Measurements from ENCODE around the gene CCNY. TPM values are rescaled to one million over a fixed set of nuclear protein-coding genes. Genes with fewer than 3 reads are reported as not detected.
A peak's percentile ranks its signal among the peaks of the same experiment; 100 is the strongest.
"Not testable (repeated sequence)": the region's sequence is repeated elsewhere in the genome, so short reads cannot be mapped to it uniquely, and the experiment has no call there.

The CCNY gene
- total RNA-seq, 1 experiment from 2014 or later: 44.2 TPM

GRCh38 chr10:35354257-35354656 lies 17.9 kb downstream of the CCNY start:
- DNase-seq (ENCODE audit: low read depth): not testable (repeated sequence)

GRCh38 chr10:35355971-35356724 lies 19.8 kb downstream of the CCNY start:
- DNase-seq (ENCODE audit: low read depth): no peak

- DNase-seq (ENCODE audit: low read depth): peak; percentile 10
These were observed 20.4 kb downstream of the CCNY start for GRCh38 chr10:35356725-35357092.

- no peak for DNase-seq (ENCODE audit: low read depth)
These were observed 22.7 kb downstream of the CCNY start for GRCh38 chr10:35359056-35359455.

GRCh38 chr10:35359873-35360272 lies 23.6 kb downstream of the CCNY start:
- no peak for DNase-seq (ENCODE audit: low read depth)

- DNase-seq (ENCODE audit: low read depth): no peak
These were observed 26.5 kb downstream of the CCNY start for GRCh38 chr10:35362701-35363350.

- DNase-seq (ENCODE audit: low read depth): no peak
These were observed 27.3 kb downstream of the CCNY start for GRCh38 chr10:35363587-35363986.

GRCh38 chr10:35364808-35365207 lies 28.5 kb downstream of the CCNY start:
- DNase-seq (ENCODE audit: low read depth): no peak

GRCh38 chr10:35365994-35366393 lies 29.7 kb downstream of the CCNY start:
- no peak for DNase-seq (ENCODE audit: low read depth)

- no peak for DNase-seq (ENCODE audit: low read depth)
These were observed 31.0 kb downstream of the CCNY start for GRCh38 chr10:35367107-35367859.

- DNase-seq (ENCODE audit: low read depth): no peak
These were observed 31.7 kb downstream of the CCNY start for GRCh38 chr10:35367982-35368381.

- DNase-seq (ENCODE audit: low read depth): no peak
These were observed 32.3 kb downstream of the CCNY start for GRCh38 chr10:35368485-35369048.

GRCh38 chr10:35369049-35369611 lies 32.8 kb downstream of the CCNY start:
- no peak for DNase-seq (ENCODE audit: low read depth)

- no peak for DNase-seq (ENCODE audit: low read depth)
These were observed 35.4 kb downstream of the CCNY start for GRCh38 chr10:35371731-35372130.

GRCh38 chr10:35372329-35372728 lies 36.0 kb downstream of the CCNY start:
- no peak for DNase-seq (ENCODE audit: low read depth)

GRCh38 chr10:35375091-35375765 lies 38.9 kb downstream of the CCNY start:
- DNase-seq (ENCODE audit: low read depth): no peak

- no peak for DNase-seq (ENCODE audit: low read depth)
These were observed 40.9 kb downstream of the CCNY start for GRCh38 chr10:35377050-35377728.

- no peak for DNase-seq (ENCODE audit: low read depth)
These were observed 42.4 kb downstream of the CCNY start for GRCh38 chr10:35378541-35379210.

GRCh38 chr10:35379226-35380137 lies 43.2 kb downstream of the CCNY start:
- DNase-seq (ENCODE audit: low read depth): no peak
